ENCODE results near the gene FLNB. TPM values are rescaled to one million over a fixed set of nuclear protein-coding genes. Genes with fewer than 3 reads are reported as not detected.

FLNB gene
- total and polyA plus RNA-seq, 10 of the 15 experiments (the other 5 are each of a cell fraction or from before 2014, with no cell fraction given) = 13.6 to 51.8 (median 26.4) TPM

GRCh38 chr3:58044691-58045483, 36.7 kb downstream of the FLNB start:
- H3K36me3 ChIP-seq (ENCODE audit: control insufficient read depth in 2 of 2, insufficient read depth in 2 of 2, low read length in 1 of 2) = no peaks in the 10 kb centered on the region
- no peak overlapping the region for H2AFZ ChIP-seq (ENCODE audit: control insufficient read depth, low read depth, low read length)
- intact Hi-C loops (cut with micrococcal nuclease; ENCODE audit: unreplicated experiment) = loop anchor here (5.0 kb wide), 1 partner anchor 67 kb away; no protein-coding TSS in a partner anchor
- ChIA-PET POLR2A (interaction anchor here (0.7 to 2.7 kb wide), 4 partner anchors 9 to 41 kb away, joined by 3 to 7 read pairs (median 4); no protein-coding TSS in a partner anchor), RAD21 (ENCODE audit: unreplicated experiment) (interaction anchor here (0.7 to 1.3 kb wide), 3 partner anchors 9 to 33 kb away, joined by 3 to 5 read pairs (median 4); no protein-coding TSS in a partner anchor), CTCF (interaction anchor here (0.6 to 1.5 kb wide), 3 partner anchors 10 to 96 kb away, joined by 3 read pairs; no protein-coding TSS in a partner anchor), SMC1A (ENCODE audit: uncharacterized antibody, unreplicated experiment) (interaction anchor here (0.8 to 13.2 kb wide), 8 partner anchors 8 to 124 kb away, joined by 3 to 135 read pairs (median 8); partner anchors contain the start of gene FLNB)
- H3K27me3 ChIP-seq (replicated peaks in 1 of 2; ENCODE audit: control insufficient read depth in 2 of 2, insufficient read depth in 2 of 2, low read length in 1 of 2) = no peaks in the 10 kb centered on the region
- peaks cover 13% of the 10 kb centered on the region for H4K20me1 ChIP-seq (ENCODE audit: control insufficient read depth, insufficient read depth)
- H3K9me3 ChIP-seq (replicated peaks; ENCODE audit: control insufficient read depth, insufficient read depth, low read length) = no peaks in the 10 kb centered on the region
- H3K27ac ChIP-seq (ENCODE audit: control insufficient read depth, insufficient read depth) = no peak overlapping the region
- no peak overlapping the region for H3K9ac ChIP-seq (ENCODE audit: control insufficient read depth, insufficient read depth, low read length)
- H3K4me2 ChIP-seq (ENCODE audit: control insufficient read depth, insufficient read depth) = no peak overlapping the region
- no peak for DNase-seq (ENCODE audit: low read depth, low spot score)
- no peak for TF ChIP-seq EP300 (IDR thresholded peaks at IDR 0.05; ENCODE audit: borderline replicate concordance in 1 of 2, control insufficient read depth in 1 of 2, low read depth in 2 of 2, low read length in 2 of 2)
- no peak for TF ChIP-seq USF1 (IDR thresholded peaks at IDR 0.05; ENCODE audit: borderline replicate concordance, extremely low read length, insufficient read depth, low read depth, low read length)
- TF ChIP-seq CHD1 (IDR thresholded peaks at IDR 0.05; ENCODE audit: low read depth, low read length) = no peak
- no peak for TF ChIP-seq SPI1 (IDR thresholded peaks at IDR 0.05; ENCODE audit: borderline replicate concordance, insufficient read depth, low read depth, low read length)
- no peak for TF ChIP-seq SIX5 (IDR thresholded peaks at IDR 0.05; ENCODE audit: low read depth, low read length, severe bottlenecking)
- no peak for TF ChIP-seq ATF7 (IDR thresholded peaks at IDR 0.05; ENCODE audit: low read depth)
- TF ChIP-seq MLLT1 (IDR thresholded peaks at IDR 0.05) = no peak
- TF ChIP-seq FOXK2 (IDR thresholded peaks at IDR 0.05) = no peak
- no peak for TF ChIP-seq PBX3 (IDR thresholded peaks at IDR 0.05; ENCODE audit: insufficient replicate concordance, low read depth, low read length)
- no peak for FAIRE-seq
- H3K4me3 ChIP-seq = no peak overlapping the region
- in situ Hi-C loops (cut with MboI) = no loop called here
- no peak for ATAC-seq
- peaks cover 7% of the 10 kb centered on the region for H3K79me2 ChIP-seq (ENCODE audit: control insufficient read depth, insufficient read depth, low read length)
- WGBS (ENCODE audit: insufficient coverage, insufficient replicate concordance, low lambda C conversion rate, missing lambda C conversion rate) = 95% methylated on average over 7 of the region's 7 CpGs
- H3K4me1 ChIP-seq (ENCODE audit: control insufficient read depth, insufficient read depth, low read length) = peaks cover 40% of the 10 kb centered on the region
- no TSS peak for BruUV-seq (replicated peaks)

Data from GM12878 (cell line).